Measurements from ENCODE around the gene RNF212B.

The RNF212B gene

DNA sequence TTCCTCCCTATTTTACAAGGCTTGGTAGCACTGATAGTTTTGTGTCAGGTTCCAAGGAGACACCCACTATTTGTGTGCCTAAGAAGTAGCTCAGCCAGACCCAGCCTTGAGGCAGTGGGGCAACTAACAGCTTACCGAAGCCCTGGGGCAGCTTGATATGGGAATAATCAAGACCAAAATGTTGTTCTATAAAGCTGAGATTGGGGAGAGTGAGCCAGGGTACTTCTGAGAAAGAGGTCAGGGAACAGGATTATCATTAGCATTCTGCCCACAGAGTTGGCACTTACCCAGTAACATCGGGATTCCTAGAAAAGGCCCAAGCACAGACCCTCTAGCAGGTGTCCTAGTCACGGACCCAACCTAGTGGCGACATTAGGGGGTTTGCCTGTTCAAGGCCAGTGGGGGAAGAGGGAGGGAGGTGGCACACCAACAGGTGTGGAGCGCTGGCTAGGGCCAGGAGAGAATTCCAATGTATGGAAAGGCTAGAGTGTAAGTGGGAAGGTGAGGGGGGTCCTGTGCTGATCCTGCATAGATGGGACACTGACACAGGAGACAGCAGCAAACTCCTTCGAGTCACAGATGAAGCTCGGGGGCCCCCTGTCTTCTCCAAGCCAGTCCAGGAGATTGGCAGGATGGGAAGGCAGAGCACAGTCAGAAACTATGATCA is 60.0 kb downstream of the RNF212B start:
- no peak overlapping the region for H3K4me3 ChIP-seq (replicated peaks; ENCODE audit: low read depth, low read length)
- no peak for DNase-seq (ENCODE audit: extremely low read depth, low read depth)
- no peak for TF ChIP-seq CTCF (IDR thresholded peaks at IDR 0.05; ENCODE audit: low read depth, low read length, missing control alignments)

GRCh38 chr14:23299211-23299957 is 61.6 kb downstream of the RNF212B start:
- no peak overlapping the region for H3K4me3 ChIP-seq (replicated peaks; ENCODE audit: low read depth, low read length)
- peak; percentile 18 for TF ChIP-seq CTCF (IDR thresholded peaks at IDR 0.05; ENCODE audit: low read depth, low read length, missing control alignments)
- DNase-seq (ENCODE audit: extremely low read depth, low read depth) = no peak

DNA sequence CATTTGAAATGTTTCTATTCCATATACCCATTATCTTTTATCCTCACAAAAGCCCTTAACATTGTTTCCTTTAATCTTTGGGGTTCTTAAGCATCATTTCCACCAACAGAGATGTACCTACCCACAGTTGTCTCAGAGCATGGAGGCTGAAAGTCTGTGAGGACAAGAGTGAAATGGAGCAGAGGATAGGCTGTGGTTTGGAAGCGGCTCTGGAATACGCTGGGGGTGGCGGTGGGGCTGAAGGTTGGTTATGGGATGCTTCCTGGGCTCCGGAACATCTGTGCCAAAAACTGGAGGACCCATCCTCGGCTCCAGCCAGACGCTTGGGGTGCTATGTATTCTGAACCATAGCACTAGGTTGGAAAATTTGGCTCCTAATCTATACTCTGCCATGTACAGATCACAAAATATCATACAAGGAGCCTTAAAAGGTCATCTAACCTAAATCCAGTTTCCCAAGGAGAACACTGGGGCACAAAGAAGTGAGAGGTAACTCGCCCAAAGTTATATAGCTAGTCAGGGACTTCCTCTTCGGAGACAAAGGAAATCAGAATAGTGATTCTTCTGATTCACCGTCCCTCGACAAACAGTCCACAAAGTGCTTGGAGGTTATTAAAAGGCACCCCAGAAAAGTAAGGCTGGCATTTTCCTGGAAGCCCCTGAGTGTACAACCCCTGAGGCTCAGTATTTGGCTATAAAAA is 62.4 kb downstream of the RNF212B start:
- no peak for TF ChIP-seq CTCF (IDR thresholded peaks at IDR 0.05; ENCODE audit: low read depth, low read length, missing control alignments)
- no peak for DNase-seq (ENCODE audit: extremely low read depth, low read depth)
- H3K4me3 ChIP-seq (replicated peaks; ENCODE audit: low read depth, low read length) = peak overlapping the region; percentile 56

- peak overlapping the region; percentile 56 for H3K4me3 ChIP-seq (replicated peaks; ENCODE audit: low read depth, low read length)
- no peak for DNase-seq (ENCODE audit: extremely low read depth, low read depth)
- no peak for TF ChIP-seq CTCF (IDR thresholded peaks at IDR 0.05; ENCODE audit: low read depth, low read length, missing control alignments)
These were observed 63.0 kb downstream of the RNF212B start for GRCh38 chr14:23300687-23301223.

DNA sequence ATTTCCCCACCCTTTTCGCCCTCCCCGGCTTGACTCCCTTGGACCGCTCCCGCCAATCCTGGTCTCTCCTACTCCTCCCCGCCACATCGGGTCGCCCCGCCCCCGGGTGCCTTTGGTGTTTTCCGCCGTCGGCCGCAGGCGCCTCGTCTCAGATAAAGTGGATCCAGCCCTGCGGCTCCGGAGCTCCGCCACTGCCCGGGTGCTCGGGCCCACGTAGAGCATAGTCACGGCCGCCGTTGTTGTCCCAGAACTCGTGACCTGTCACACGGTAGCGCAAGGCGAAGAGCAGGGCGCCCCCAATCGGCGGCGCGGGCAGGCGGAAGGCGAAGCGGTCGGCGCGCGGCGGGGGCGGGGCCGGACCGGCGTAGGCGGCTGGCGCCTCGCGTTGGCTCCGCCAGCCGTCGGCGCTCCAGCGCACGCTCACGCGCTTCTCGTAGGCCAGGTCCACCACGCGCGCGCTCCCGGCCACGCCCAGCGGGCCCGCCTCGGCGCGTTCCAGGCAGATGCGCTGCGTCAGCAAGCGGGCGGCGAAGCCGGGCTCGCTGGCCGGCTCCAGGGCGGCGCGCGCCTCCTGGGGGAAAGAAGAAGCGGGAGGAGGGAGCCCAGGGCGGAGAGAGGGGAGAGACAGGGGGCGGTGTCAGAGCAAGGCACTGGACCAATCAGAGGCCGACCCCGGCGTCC is 63.7 kb downstream of the RNF212B start:
- peak; percentile 90 for DNase-seq (ENCODE audit: extremely low read depth, low read depth)
- peak overlapping the region; percentile 63 for H3K4me3 ChIP-seq (replicated peaks; ENCODE audit: low read depth, low read length)
- TF ChIP-seq CTCF (IDR thresholded peaks at IDR 0.05; ENCODE audit: low read depth, low read length, missing control alignments) = peak; percentile 48

GRCh38 chr14:23301969-23302289 is 64.2 kb downstream of the RNF212B start:
- peak overlapping the region; percentile 63 for H3K4me3 ChIP-seq (replicated peaks; ENCODE audit: low read depth, low read length)
- TF ChIP-seq CTCF (IDR thresholded peaks at IDR 0.05; ENCODE audit: low read depth, low read length, missing control alignments) = no peak
- no peak for DNase-seq (ENCODE audit: extremely low read depth, low read depth)

All from HFF-Myc (cell line).